ENCODE measurements around the gene BMAL2.
A peak's percentile ranks its signal among the peaks of the same experiment; 100 is the strongest.

Gene BMAL2

DNA sequence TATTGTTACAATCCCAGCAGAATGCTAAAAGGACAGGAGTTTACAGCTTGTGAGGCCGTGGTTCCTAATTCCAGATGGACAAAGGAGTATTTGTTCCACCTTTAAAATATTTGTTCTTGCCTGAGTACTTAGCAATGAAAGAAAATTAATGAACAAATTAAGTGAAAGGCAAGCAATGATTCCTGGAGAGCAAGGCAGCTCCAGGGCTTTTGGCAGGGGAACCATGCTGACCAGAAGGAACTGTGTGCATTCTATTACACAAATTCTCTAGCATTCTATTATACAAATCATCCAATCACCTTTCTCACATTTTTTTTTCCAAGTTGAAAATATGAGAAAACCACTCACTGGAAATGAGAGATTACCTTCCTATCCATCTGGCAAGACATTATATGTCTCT, 1.8 kb upstream of the BMAL2 start:
- no peak for DNase-seq

DNA sequence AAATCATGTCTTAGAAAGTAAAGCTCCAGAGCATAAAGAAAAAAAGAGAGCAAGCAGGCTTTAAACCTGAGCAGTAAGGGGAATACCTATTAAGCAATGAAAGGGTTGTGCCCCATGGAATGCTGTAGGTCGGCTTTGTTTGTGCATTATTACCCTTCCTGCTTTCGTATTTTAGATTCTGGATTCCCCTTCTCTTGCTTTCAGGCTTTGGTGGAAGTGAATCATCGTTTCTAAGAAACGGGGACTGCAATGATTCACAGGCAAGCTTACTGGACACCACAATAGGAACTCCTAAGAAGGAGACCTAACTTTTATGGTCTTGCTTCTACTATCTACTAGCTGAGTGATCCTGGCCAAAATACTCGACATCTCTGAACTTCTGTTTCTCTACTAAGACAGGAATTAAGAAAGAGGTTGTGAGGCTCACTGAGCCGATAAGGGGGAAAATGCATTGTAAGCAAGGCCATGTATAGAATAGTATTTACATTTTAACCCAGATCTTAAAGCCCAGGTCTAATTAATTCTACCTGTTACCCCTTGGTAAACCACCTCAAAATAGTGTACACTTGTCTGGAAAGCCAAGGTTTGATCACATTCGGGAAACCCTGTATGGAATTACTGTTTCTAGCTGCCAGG, 1.2 kb upstream of the BMAL2 start:
- peak; percentile 88 to 92 for DNase-seq

DNA sequence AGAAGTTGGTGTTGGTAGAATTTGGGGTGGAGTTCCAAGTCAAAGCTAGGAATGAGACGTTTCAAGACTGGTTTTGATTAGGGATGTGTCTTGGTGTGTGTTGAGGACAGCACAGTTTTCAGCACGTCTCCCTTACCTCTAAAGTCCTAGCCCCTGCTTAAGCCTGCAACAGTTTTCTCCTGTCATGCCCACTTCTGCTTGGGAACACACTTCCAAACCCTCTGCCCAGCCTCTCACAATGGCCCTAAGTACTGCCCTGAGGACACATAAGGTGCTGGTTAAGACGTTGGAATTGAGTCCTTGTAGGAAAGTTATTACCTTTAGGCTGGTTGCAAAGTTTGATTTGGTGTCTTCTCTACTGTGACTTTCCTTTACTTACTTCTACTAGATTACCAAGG, 710 bp upstream of the BMAL2 start:
- peak in 1 of 2 experiments; percentile 64 for DNase-seq

DNA sequence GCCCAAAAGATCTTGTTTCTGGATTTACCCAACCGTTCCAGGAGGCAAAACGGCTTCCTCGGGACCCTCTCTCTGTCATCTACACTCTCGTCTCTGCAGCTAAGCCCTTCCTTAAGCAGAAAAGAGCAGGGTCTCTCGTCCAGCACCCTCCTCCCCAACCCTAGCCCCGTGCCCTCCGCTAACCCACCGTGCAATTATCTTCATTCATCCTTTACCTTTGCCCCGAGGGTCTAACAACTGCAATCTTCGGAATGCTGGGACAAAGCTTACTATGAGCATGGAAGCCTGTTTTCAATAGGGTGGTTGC, 276 bp upstream of the BMAL2 start:
- DNase-seq: no peak

DNA sequence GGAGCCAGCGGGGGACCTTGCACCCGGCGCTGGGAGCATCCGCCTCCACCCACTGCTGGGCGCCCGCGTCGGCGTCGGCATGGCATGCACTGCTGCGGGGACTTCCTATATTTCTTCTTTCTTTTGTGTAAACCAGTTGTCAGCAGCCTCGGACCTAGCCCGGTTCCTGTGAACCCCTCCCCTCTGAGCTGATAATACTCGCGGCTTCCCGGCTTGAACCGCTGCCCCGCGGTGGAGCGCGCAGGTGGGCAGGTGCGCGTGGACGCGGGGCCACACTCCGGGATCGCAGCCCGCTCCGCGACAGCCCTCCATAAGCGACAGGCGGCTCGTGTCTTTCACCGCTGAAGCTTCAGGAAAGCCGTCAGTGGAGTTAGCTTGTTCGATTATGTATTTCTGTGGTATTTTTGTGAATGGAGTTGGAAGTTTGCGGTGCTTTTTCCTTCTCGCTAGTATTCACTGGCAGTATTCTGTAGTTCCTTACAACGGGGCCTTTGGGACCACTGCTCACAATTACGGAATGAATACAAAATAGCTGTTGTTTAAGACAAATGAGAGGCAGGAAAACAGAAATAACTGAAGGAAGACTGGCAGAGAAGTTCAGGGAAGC, 870 bp downstream of the BMAL2 start:
- peak in 1 of 2 experiments; percentile 31 for DNase-seq

DNA sequence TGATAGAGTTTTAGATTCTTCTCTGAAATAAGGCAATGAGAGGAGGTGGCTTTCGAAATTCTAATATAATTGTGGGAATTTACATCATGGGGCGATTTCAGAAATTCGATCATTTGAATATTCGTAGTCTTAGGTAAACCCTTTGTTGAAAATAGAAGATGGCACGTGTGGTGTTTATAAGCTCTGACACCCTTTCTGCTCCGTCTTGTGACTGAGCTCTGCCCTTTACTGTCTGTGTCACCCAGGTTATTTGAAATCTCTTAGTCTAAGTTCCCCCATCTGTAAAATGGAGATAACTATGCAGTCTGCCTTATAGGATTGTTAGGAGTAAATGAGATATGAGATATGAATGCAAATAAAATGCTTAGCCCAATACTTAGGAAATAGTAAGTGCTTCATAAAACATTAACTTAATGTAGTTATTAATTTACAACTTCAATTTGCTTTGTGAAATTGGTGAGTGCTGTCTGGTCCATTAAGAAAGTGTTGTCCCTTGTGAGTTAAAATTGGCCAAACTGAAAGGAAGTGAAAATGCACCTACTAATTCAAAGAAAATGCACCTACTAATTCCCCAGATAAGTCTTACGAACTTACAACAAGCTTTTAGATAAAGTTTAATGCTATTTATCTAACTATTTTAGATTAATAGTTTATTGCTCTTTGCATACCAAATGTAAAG, 1.5 kb downstream of the BMAL2 start:
- DNase-seq: no peak

DNA sequence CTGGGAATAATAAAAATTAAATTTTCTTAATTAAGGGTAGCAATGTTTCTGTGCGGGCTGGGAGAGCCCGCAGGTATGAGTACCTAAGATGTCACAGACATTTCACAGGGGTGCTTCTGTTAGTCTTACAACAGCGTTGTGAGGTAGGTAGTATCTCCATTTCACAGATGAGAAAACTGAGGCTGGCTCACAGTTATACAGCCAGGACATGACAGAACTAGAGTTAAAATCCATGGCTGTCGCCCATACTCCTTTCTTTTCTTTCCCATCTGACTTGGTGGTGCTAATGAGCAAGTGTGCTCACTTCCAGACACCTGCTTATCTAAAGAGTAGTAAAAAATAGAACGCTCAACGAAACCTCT, 2.1 kb downstream of the BMAL2 start:
- no peak for DNase-seq

DNA sequence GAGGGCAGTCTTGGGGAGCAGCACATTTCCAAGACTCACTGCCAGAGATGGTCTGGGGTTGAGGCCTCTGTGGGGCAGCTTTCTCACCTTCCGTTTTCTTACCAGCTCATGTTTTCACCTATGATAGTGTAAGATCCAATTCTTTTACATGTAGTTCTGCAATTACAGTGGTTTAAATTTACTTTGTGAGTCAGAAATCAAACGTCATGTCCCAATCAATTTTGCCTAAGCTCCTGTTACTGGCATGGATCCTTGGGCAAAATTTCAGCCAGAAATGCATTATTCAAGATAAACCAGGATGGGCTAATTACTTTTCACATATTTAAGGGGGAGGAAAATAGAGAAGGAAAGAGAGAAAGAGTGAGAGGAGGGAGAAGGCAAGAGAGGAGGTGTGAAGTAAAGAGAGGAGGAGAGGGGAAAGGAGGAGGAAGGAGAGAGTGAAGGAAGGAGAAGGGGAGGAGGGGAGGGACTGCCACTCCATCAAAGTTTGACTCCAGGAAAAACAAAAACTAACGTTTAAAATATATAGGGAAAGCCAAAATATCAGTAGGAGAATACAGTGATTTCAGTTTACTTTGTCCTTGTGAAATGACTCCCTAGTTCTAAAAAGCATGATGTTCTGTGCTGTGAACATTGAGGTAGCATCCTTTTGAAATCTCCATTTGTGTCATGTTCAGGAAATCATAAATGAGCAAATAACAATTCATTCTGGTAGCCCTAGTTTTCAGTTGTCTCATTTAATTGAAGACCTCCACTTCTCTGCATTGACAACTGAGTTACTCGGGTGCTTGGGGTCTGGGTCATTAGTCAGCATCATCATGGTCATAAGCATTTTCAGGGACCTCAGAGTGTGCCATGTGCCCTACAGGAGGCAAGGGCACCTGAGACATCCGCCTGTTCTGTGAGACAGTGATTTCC, 3.0 kb downstream of the BMAL2 start:
- DNase-seq: no peak

DNA sequence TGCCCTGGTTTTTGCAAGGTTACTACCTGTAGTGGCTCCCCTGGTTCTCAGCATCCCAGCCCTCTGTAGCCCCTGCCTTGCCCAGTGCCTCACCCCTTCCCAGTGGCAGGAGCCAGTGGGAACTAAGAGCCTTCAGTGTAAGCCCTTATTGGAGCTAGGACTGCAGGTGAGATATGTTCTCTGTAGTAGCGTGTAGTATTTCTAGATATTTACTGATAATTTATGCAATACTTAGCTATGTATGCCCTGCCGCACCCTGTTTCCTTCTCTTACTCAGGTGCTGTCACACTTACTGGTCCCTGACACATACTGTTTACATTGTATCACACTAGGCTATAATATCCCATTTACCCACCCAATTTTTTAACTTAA, 3.6 kb downstream of the BMAL2 start:
- no peak for DNase-seq

DNA sequence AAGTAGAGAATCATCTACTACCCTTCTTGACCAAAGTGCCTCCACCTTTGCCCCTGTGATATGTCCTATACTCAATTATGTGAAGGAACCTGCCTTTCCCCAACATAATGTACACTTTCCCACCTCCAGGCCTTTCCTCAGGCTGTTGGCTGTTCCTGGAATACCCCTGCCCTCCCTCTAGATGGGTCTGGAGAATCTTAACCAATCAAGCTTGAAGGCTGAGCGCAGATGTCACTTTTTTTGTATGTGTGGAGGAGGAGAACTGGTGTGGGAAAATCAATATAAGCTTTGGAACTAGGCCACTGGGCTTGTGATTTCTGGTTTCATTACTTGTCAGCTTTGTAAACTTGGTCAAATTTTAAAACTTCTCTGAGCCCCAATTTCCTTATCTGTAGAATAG, 4.7 kb downstream of the BMAL2 start:
- DNase-seq: no peak

DNA sequence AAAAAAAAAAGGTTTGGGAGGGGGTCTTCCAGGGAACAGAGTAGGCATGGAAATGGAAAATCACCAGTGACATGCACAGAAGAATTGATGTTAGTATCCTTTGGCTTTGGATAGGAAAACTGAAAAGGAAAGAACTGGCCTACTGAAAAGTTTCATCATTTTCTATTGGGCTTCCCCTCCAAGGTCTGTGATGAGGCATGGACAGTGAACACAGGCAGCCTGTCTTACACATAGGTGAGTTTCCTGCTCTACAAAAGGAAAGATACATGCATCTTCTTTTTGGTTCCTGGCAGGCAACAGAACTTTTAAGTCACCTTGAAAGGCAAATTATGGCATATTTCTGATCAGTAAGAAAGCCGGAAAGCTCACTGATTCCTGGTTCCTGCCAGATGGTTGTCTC, 5.8 kb downstream of the BMAL2 start:
- DNase-seq: no peak

DNA sequence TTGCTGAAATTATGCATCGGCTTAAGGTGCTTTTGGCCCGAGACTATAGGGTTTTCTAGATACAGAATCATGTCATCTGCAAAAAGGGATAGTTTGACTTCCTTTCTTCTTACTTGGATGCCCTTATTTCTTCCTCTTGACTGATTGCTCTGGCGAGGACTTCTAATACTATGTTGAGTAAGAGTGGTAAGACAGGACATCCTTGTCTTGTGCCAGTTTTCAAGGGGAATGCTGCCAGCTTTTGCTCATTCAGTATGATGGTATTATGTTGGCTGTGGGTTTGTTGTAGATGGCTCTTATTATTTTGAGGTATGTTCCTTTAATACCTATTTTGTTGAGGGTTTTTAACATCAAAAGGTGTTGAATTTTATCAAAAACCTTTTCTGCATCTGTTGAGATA, 8.3 kb downstream of the BMAL2 start:
- no peak for DNase-seq

DNA sequence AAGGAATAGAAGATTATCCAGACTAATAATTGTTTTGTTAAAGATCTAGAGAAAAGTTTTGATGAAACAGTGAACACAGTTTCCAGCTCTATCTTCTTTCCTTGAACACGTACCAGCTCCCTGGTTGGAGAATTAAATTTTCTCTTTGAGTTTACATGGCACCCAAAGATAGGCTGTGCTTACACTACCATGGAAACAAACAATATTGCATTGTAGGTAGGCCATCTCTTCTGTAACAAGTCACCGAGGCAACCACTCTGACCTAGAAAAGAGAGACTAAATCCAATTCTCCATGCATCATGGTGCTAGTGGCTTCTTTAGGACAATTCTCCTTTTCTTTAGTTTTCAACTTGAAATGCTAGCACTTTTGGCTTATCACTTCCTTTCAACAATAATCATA, 9.9 kb downstream of the BMAL2 start:
- DNase-seq: no peak

DNA sequence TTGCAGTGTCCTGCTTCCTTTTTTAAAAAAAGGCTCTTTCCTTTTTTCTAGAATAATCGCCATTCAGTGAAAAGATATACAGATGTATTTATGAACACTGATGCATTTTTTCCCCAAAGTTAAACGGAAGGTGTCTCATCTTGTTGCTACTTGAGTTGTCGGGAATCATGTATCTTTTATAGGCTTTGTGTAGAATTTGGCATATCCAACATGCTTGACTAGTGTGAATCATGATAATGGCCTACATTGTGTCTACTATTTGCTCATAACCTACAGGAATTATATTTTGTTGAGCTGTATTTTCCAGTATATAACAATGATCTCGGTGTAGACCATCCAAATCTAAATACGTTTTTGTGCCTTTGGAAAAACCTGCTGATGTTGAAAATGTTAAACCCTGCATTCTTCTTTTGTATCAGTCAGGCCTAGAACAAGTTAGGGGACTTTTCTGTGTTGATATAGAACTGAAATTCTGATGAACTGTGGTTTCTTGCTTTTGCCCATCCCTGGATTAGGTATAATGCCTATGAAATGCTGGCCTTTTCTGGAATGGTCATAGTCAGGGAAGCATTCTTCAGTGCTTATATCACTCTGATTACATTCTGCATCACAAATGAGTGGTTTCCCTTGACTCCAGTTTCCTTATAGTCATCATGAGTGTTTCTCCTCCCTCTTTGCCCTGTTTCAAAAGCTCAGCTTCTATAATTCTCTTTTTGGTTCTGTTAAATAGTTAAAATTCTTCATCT, 10.8 kb downstream of the BMAL2 start:
- peak; percentile 48 to 73 for DNase-seq

DNA sequence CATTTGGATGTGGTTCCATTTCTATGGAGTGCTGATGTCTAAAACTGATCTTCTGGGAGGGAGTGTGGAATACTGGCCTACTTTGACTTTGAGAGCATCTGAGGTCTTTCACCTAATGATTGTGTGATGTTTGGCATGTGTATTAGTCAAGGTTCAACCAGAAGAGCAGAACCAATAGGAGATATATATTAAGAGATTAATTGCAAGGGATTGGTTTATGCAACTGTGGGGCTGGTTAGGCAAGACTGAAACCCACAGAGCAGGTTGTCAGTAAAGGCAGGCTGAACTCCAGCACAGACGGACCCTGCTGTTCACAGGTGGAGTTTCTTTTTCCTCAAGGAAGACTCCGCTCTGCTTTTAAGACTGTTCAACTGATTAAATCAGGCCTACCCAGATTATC, 11.6 kb downstream of the BMAL2 start:
- DNase-seq: no peak

DNA sequence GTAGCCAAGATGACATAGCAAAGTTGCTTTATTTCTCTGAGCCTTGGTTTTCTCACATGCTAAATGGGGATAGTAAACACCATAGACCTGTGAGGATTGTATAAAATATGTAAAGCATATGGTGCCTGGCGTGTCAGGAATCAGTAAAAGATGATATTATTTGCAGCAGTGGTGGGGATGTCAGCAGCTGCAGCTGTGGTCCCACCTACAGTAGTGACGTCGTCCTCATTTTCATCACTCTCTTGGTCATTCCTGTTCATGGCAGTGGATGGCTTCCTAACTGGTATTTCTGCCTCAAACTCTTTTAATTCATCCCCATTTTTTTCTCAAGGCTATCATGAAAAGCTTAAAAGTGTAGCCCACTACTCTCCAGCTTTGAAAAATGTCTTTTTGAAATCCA, 12.1 kb downstream of the BMAL2 start:
- DNase-seq: no peak

DNA sequence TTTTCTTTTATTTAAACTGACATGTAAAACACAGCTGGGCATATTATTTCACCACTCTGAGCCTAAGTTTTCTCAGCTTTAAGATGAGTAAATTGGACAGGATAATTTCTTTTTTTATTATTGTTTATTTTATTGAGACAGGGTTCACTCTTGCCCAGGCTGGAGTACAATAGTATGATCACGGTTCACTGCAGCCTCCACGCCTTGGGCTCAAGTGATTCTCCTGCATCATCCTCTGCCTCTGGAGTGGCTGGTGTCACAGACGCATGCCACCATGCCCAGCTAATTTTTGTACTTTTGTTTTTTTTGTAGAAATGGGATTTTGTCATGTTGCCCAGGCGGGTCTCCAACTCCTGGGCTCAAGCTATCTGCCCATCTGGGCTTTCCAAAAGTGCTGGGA, 12.7 kb downstream of the BMAL2 start:
- no peak for DNase-seq

DNA sequence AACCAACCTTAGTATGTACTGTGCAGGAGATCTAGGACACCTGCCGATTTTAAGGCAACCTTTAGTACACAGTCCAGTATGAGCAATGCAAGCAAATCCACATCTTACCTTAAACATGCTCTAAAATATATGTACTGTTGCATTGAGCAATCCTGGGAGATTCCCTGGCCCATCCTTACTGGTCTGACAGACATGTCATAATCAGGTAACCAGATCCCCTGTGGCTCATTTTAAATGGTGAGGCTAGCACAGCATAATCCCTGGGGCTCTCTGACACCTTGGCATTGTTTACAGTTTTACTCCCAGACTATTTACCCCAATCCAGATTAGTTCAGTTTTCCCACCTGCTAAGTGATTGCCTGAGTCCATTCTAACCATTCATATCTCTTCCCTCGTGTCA, 15.1 kb downstream of the BMAL2 start:
- DNase-seq: no peak

DNA sequence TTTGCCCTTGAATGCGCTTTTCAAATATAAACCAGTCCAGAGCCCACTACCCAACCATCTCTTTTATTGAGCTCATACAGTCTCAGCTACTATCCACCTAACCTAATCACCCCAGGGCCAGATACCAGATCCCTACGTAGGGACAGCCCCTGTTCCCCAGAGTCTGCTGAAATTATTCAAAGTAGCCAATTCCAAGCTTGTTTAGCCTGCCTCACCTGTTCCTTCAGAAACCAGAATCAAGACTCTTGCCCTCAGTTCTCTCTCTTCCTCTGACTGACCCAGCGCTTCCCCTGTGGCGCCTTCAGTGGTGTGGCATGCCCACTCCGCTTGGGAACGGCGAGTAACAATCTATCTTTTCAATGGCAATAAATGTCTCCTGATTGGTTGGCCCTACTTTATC, 18.8 kb downstream of the BMAL2 start:
- DNase-seq: no peak

DNA sequence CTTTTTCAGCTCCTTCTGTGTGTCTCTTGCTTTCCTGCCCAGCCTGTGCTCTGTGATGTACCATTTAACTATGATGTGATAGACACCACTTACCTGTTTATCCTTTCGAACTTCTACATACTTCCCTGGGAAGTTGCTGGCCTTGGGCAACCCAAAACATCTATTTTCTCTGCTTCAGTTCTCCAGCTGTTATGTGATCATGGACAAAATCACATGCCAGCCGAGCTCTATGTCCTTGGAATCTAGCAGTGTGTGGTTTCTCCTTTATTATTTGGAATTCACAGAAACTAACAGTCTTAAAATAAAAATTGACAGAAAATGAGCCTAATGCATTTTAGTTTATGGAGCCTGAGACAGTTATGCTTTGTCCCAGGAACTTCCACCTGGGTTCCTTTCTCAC, 22.9 kb downstream of the BMAL2 start:
- no peak for DNase-seq

DNA sequence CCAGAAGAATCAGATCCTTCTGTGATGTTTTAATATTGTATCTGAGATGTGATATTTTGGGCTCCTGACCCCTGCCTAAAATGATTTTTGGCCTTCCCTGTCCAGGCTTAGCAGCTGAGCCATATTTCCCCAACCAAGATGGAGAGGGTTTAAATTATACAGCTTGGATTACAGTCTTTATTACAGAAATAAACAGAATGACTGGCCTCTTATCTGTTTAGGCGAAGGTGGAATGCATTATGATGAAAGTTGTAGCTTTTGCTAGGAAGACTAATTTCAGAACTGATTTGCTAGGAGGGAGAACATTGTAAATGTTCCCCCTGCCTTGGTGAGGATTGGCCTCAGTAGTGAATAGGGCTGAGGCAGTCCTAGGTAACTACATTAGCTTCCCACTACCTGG, 23.3 kb downstream of the BMAL2 start:
- no peak for DNase-seq

DNA sequence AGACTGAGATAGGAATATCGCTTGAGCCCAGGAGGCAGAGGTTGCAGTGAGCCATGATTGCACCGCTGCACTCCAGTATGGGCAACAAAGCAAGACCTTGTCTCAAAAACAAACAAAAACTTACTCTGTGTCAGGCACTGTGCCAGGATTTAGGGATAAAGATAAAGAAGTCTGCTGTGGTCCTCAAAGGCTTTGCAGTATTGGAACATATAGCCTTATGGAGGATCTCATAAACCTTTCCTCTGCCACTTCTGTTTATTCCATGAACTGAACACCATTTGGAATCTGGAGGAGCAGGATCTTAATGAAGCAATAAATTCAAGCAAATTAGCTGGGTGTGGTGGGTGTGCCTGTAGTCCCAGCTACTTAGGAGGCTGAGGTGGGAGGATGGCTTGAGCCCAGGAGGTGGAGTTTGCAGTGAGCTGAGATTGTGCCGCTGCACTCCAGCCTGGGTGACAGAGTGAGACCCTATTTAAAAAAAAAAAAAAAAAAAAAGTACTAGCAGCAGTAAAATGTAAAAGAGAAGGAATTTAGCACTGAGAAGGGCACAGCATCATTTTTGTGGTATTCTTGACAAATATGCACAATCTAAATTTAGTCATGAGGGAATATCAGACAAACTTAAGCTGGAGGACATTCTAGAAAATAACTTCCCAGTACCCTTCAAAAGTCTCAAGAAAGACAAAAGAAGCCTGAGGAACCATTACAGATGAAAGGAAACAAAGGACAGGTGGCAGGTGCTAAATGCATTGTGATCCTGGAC, 27.1 kb downstream of the BMAL2 start:
- DNase-seq: no peak

Measured in SW 1271 (cell line).